GM10847 (cell line): ENCODE measurements around the gene TMPRSS6.

Experiments
- POLR2A ChIP-seq: IDR thresholded peaks from 2 replicates; pipeline ENCODE4 v1.6.1; 2011; ENCODE audit not compliant: insufficient read length; ENCODE audit errors: extremely low read depth

The TMPRSS6 gene

GRCh38 chr22:37070744-37071143 is 38.8 kb downstream of the TMPRSS6 start:
- TF ChIP-seq POLR2A: no peak

- no peak for TF ChIP-seq POLR2A
Observed at GRCh38 chr22:37070334-37070733, 39.2 kb downstream of the TMPRSS6 start.

GRCh38 chr22:37069719-37070118 is 39.8 kb downstream of the TMPRSS6 start:
- no peak for TF ChIP-seq POLR2A

GRCh38 chr22:37069319-37069718 is 40.2 kb downstream of the TMPRSS6 start:
- no peak for TF ChIP-seq POLR2A

GRCh38 chr22:37068859-37069258 is 40.7 kb downstream of the TMPRSS6 start:
- no peak for TF ChIP-seq POLR2A

- TF ChIP-seq POLR2A: no peak
Observed at GRCh38 chr22:37067428-37067827, 42.1 kb downstream of the TMPRSS6 start.

- TF ChIP-seq POLR2A: no peak
Observed at GRCh38 chr22:37065961-37066360, 43.6 kb downstream of the TMPRSS6 start.

- TF ChIP-seq POLR2A: no peak
Observed at GRCh38 chr22:37065180-37065579, 44.3 kb downstream of the TMPRSS6 start.

GRCh38 chr22:37064553-37064952 is 45.0 kb downstream of the TMPRSS6 start:
- no peak for TF ChIP-seq POLR2A

- no peak for TF ChIP-seq POLR2A
Observed at GRCh38 chr22:37063431-37064420, 45.8 kb downstream of the TMPRSS6 start.

- TF ChIP-seq POLR2A: no peak
Observed at GRCh38 chr22:37062702-37063381, 46.7 kb downstream of the TMPRSS6 start.

GRCh38 chr22:37062376-37062675 is 47.2 kb downstream of the TMPRSS6 start:
- no peak for TF ChIP-seq POLR2A

GRCh38 chr22:37061611-37062375 is 47.7 kb downstream of the TMPRSS6 start:
- TF ChIP-seq POLR2A: no peak

GRCh38 chr22:37060801-37061610 is 48.5 kb downstream of the TMPRSS6 start:
- TF ChIP-seq POLR2A: no peak
